K562 (cell line): ENCODE results near the gene WWTR1. TPM values are rescaled to one million over a fixed set of nuclear protein-coding genes. Genes with fewer than 3 reads are reported as not detected.

Source experiments
- ATAC-seq: fragments of 200-7000 bp; cut with Tn5 transposase; 3 replicates; pipeline ENCODE4 v1.9.1; 2020; ENCODE audit warnings: moderate library complexity
- BruUV-seq: library from RNA; stranded (reverse); fragments of 400-500 nt; replicated peaks from 2 replicates; lab custom pipeline; 2021; lab: Mats Ljungman, UMichigan
- CTCF ChIA-PET: fragments of 300-600 bp; formaldehyde crosslinking; extraction: SDS; loops from one replicate; lab custom pipeline; 2021; ENCODE audit warnings: low intra/inter-chr PET ratio; lab: Yijun Ruan, JAX
- POLR2A ChIA-PET: fragments of 300-600, 350-650 bp; sonication (Branson Sonifier 250); formaldehyde crosslinking; extraction: SDS; loops from one replicate; lab custom pipeline; 2021; ENCODE audit warnings: antibody characterized with exemption, inconsistent platforms; lab: Yijun Ruan, JAX
- DNase-seq, 4 experiments: peaks; one replicate each; pipeline versions ENCODE4 v3.0.0 to v3.0.0-alpha.2; 2011 to 2018; ENCODE audit warnings: low spot score in 3 of 4, mixed read lengths in 3 of 4; ENCODE audit errors: extremely low read depth in 1 of 4
- FAIRE-seq: peaks from 2 replicates; lab custom pipeline; 2011; peaks lifted over from hg19 to GRCh38; lab: Jason Lieb, UNC
- H2AFZ ChIP-seq: 2 replicates; pipeline ENCODE4 v1.6.0; 2011; ENCODE audit warnings: low read depth, low read length, control low read depth, inconsistent platforms
- H3K27ac ChIP-seq: fragments of 200-600 bp; 3 replicates; pipeline ENCODE4 v1.8.0; 2011; ENCODE audit warnings: low read depth, mild to moderate bottlenecking, control low read depth, inconsistent platforms, low read length, moderate library complexity, mixed read lengths; ENCODE audit errors: extremely low read depth
- H3K27me3 ChIP-seq, 2 experiments: fragments of 300-600 bp in 1 of 2; 2 replicates in 1 of 2; 3 replicates in 1 of 2; pipeline versions ENCODE4 v1.6.0 to v1.8.0; 2011; ENCODE audit warnings: inconsistent platforms in 2 of 2, low read length in 2 of 2, mild to moderate bottlenecking in 1 of 2, mixed read lengths in 1 of 2, moderate library complexity in 1 of 2; ENCODE audit not compliant: control insufficient read depth in 2 of 2, insufficient read depth in 2 of 2
- H3K36me3 ChIP-seq: fragments of 300-600 bp; 3 replicates; pipeline ENCODE4 v1.8.0; 2011; ENCODE audit warnings: mild to moderate bottlenecking, low read length, inconsistent platforms; ENCODE audit not compliant: control insufficient read depth, insufficient read depth
- H3K4me1 ChIP-seq, 2 experiments: fragments of 200-600 bp in 1 of 2; replicated peaks in 1 of 2; 2 replicates in 1 of 2; 3 replicates in 1 of 2; pipeline versions ENCODE4 v1.5.1 to v1.8.0; 2011; ENCODE audit warnings: inconsistent platforms in 2 of 2, low read length in 2 of 2, mild to moderate bottlenecking in 1 of 2, mixed read lengths in 1 of 2, moderate library complexity in 1 of 2; ENCODE audit not compliant: control insufficient read depth in 2 of 2, insufficient read depth in 2 of 2
- H3K4me2 ChIP-seq: 2 replicates; pipeline ENCODE4 v1.6.1; 2011; ENCODE audit warnings: low read length, control low read depth, inconsistent platforms, mixed read lengths; ENCODE audit not compliant: insufficient read depth
- H3K4me3 ChIP-seq: fragments of 200-600 bp; sonication (generic), shearing (Covaris generic); 2 replicates; pipeline ENCODE4 v1.5.1; 2016; ENCODE audit warnings: control low read depth, inconsistent platforms
- H3K79me2 ChIP-seq: fragments of 200-600 bp; 3 replicates; pipeline ENCODE4 v1.8.0; 2011; ENCODE audit warnings: low read length, inconsistent platforms; ENCODE audit not compliant: control insufficient read depth, insufficient read depth
- H3K9ac ChIP-seq, 2 experiments: 2 replicates each; pipeline versions ENCODE4 v1.6.0 to v1.6.1; 2011; ENCODE audit warnings: low read depth in 2 of 2, low read length in 2 of 2, control low read depth in 1 of 2, inconsistent platforms in 1 of 2, mild to moderate bottlenecking in 1 of 2, mixed read lengths in 1 of 2; ENCODE audit not compliant: insufficient read depth in 1 of 2
- H3K9me1 ChIP-seq: one replicate; pipeline ENCODE4 v1.6.0; 2011; ENCODE audit warnings: inconsistent platforms, mild to moderate bottlenecking, low read length, moderate library complexity; ENCODE audit not compliant: control insufficient read depth, insufficient read depth
- H3K9me3 ChIP-seq: replicated peaks from 2 replicates; pipeline ENCODE4 v1.5.1; 2011; ENCODE audit warnings: low read depth, low read length, inconsistent platforms; ENCODE audit not compliant: control insufficient read depth, insufficient read depth
- H4K20me1 ChIP-seq: replicated peaks from 2 replicates; pipeline ENCODE4 v1.6.1; 2011; ENCODE audit warnings: low read length, inconsistent platforms, mixed read lengths; ENCODE audit not compliant: control insufficient read depth, insufficient read depth
- ARNT ChIP-seq, 2 experiments: fragments of 450-650 bp; IDR thresholded peaks; 2 replicates each; pipeline ENCODE4 v1.6.1; 2016; ENCODE audit warnings: mild to moderate bottlenecking in 1 of 2
- BCL6 ChIP-seq: fragments of 250-450 bp; sonication (Bioruptor Pico); IDR thresholded peaks from 2 replicates; pipeline ENCODE4 v1.4.0; 2020
- CEBPG ChIP-seq, 3 experiments: fragments of 200-800 bp in 1 of 3; sonication (Bioruptor generic) in 1 of 3; sonication (generic) in 1 of 3; formaldehyde crosslinking in 1 of 3; IDR thresholded peaks in 2 of 3; conservative IDR thresholded peaks in 1 of 3; 2 replicates each; pipeline versions ENCODE4 v1.6.1 to v1.8.0; 2016 to 2022; ENCODE audit warnings: missing compliant biosample characterization in 2 of 3, missing genetic modification characterization in 2 of 3, mild to moderate bottlenecking in 1 of 3, missing genetic modification reagents in 1 of 3
- COPS2 ChIP-seq: fragments of 450-650 bp; conservative IDR thresholded peaks from 2 replicates; pipeline ENCODE4 v1.6.1; 2016; ENCODE audit warnings: mild to moderate bottlenecking, moderate library complexity
- ETV6 ChIP-seq, 3 experiments: fragments of 150-350 bp in 1 of 3; sonication (generic) in 1 of 3; formaldehyde crosslinking in 1 of 3; IDR thresholded peaks; 2 replicates each; pipeline versions ENCODE4 v1.6.1 to v1.8.0; 2014 to 2022; ENCODE audit warnings: borderline replicate concordance in 2 of 3, low read depth in 2 of 3, antibody characterized with exemption in 1 of 3, low read length in 1 of 3, mild to moderate bottlenecking in 1 of 3, missing genetic modification reagents in 1 of 3
- FOS ChIP-seq: IDR thresholded peaks from 3 replicates; pipeline ENCODE4 v1.6.1; 2011; ENCODE audit not compliant: insufficient read length; ENCODE audit errors: extremely low read depth
- FOXJ3 ChIP-seq: sonication (generic); formaldehyde crosslinking; IDR thresholded peaks from 2 replicates; pipeline ENCODE4 v1.4.0; 2020; ENCODE audit warnings: mild to moderate bottlenecking, missing genetic modification reagents
- NCOA2 ChIP-seq, 2 experiments: fragments of 450-650 bp; IDR thresholded peaks; 2 replicates each; pipeline ENCODE4 v1.6.1; 2018; ENCODE audit warnings: mild to moderate bottlenecking in 2 of 2, moderate library complexity in 1 of 2; ENCODE audit not compliant: partially characterized antibody in 2 of 2
- SOX6 ChIP-seq: fragments of 450-650 bp; IDR thresholded peaks from 2 replicates; pipeline ENCODE4 v1.6.1; 2014; ENCODE audit warnings: mild to moderate bottlenecking
- TAF9B ChIP-seq: fragments of 450-650 bp; IDR thresholded peaks from 2 replicates; pipeline ENCODE4 v1.6.1; 2018; ENCODE audit warnings: mild to moderate bottlenecking; ENCODE audit not compliant: partially characterized antibody
- TCFL5 ChIP-seq: fragments of 250-450 bp; sonication (Bioruptor Pico); conservative IDR thresholded peaks from 2 replicates; pipeline ENCODE4 v1.6.1; 2021; ENCODE audit warnings: mild to moderate bottlenecking, moderate library complexity, matching md5 sums
- TEAD4 ChIP-seq, 2 experiments: sonication (generic) in 1 of 2; formaldehyde crosslinking in 1 of 2; IDR thresholded peaks; 2 replicates each; pipeline versions ENCODE4 v1.6.1 to v1.8.0; 2012 to 2022; ENCODE audit warnings: borderline replicate concordance in 1 of 2, inconsistent platforms in 1 of 2, low read length in 1 of 2, mild to moderate bottlenecking in 1 of 2, missing genetic modification reagents in 1 of 2
- ZNF12 ChIP-seq: sonication (generic); formaldehyde crosslinking; IDR thresholded peaks from 2 replicates; pipeline ENCODE4 v1.4.0; 2020; ENCODE audit warnings: mild to moderate bottlenecking, missing genetic modification reagents
- WGBS: fragments of 100-300 bp; shearing (Covaris generic); methylation state at CpG from one replicate; pipeline ENCODE4 v1.1.6; 2016; ENCODE audit warnings: low coverage, mixed read lengths; ENCODE audit not compliant: insufficient coverage; ENCODE audit errors: missing lambda C conversion rate; 5-methylcytosine and 5-hydroxymethylcytosine counted together
- in situ Hi-C: fragments of 300-500 bp; cut with MboI; formaldehyde crosslinking; loops from 4 replicates; pipeline ENCODE4 v1.15.0; 2018; ENCODE audit warnings: inconsistent platforms, mixed read lengths
- intact Hi-C: fragments of 100-400 bp; cut with micrococcal nuclease; formaldehyde crosslinking; loops from 2 replicates; pipeline ENCODE4 v1.14.2; 2022
- polyA plus RNA-seq, 8 experiments: library from polyadenylated mRNA; depleted of rRNA in 4 of 8; stranded (reverse) in 5 of 8; unstranded in 3 of 8; fragments of >200 nt; fragmentation: Nextera tagmentation in 2 of 8; fragmentation: Illumina TruSeq in 1 of 8; extraction: Ambion mirVana in 2 of 8; extraction: Trizol in 1 of 8; gene quantifications; 2 replicates each; pipeline versions ENCODE4 v1.2.1 to v1.2.3, GENCODE V29; 2011 to 2014; ENCODE audit warnings: inconsistent platforms in 1 of 8, missing spikeins in 1 of 8
- total RNA-seq, 7 experiments: library from RNA; depleted of rRNA in 6 of 7; stranded (reverse); fragments of >200 nt in 6 of 7; fragmentation: Illumina TruSeq in 2 of 7; extraction: Trizol in 2 of 7; gene quantifications; 2 replicates each; pipeline versions ENCODE4 v1.2.1 to v1.2.3, GENCODE V29; 2011 to 2021; ENCODE audit warnings: low replicate concordance in 1 of 7

WWTR1 gene
- total and polyA plus RNA-seq, 9 of the 15 experiments (the other 6 are each of a cell fraction or from before 2014, with no cell fraction given): 0.04 to 1.5 (median 0.60) TPM

GRCh38 chr3:149529099-149529498 lies 128.7 kb downstream of the WWTR1 start:
- Histone ChIP-seq H3K9me3 (no peaks in the 10 kb centered on the region), H3K9ac (no peak overlapping the region), H3K36me3 (no peaks in the 10 kb centered on the region), H2AFZ (no peak overlapping the region), H4K20me1 (no peaks in the 10 kb centered on the region), H3K4me3 (no peak overlapping the region), H3K79me2 (no peaks in the 10 kb centered on the region), H3K9me1 (no peaks in the 10 kb centered on the region), H3K27me3 (peaks cover 3 to 9% of the 10 kb centered on the region in 2 experiments; a peak in 2 of 5 replicates), H3K4me1 (no peaks in the 10 kb centered on the region), H3K4me2 (no peak overlapping the region), H3K27ac (no peak overlapping the region)
- BruUV-seq: no TSS peak
- FAIRE-seq (no peak), DNase-seq (no peak), ATAC-seq (no peak)
- CTCF ChIA-PET: no interaction called here
- TF ChIP-seq COPS2: no peak
- TF ChIP-seq FOXJ3: no peak
- TF ChIP-seq BCL6: no peak
- TF ChIP-seq NCOA2 (IDR thresholded peaks at IDR 0.05; ENCODE audit: partially characterized antibody in 2 of 2): no peak
- no peak for TF ChIP-seq CEBPG (CRISPR knock-in tag; IDR thresholded peaks at IDR 0.05)
- no peak for TF ChIP-seq CEBPG (tag; conservative IDR thresholded peaks at IDR 0.05 in 1 of 2, IDR thresholded peaks at IDR 0.05 in 1 of 2)
- TF ChIP-seq ARNT (IDR thresholded peaks at IDR 0.05): no peak
- TF ChIP-seq ETV6 (IDR thresholded peaks at IDR 0.05; ENCODE audit: borderline replicate concordance in 1 of 2, low read depth in 2 of 2, low read length in 1 of 2): no peak
- no peak for TF ChIP-seq ETV6 (CRISPR knock-in tag; IDR thresholded peaks at IDR 0.05; ENCODE audit: borderline replicate concordance)
- TF ChIP-seq FOS: no peak
- no peak for TF ChIP-seq TCFL5 (CRISPR knock-in tag)
- TF ChIP-seq TEAD4 (IDR thresholded peaks at IDR 0.05; ENCODE audit: low read length): no peak
- TF ChIP-seq TEAD4 (CRISPR knock-in tag; IDR thresholded peaks at IDR 0.05; ENCODE audit: borderline replicate concordance): no peak
- no peak for TF ChIP-seq SOX6
- TF ChIP-seq ZNF12: no peak
- no peak for TF ChIP-seq TAF9B
- POLR2A ChIA-PET: interaction anchor here (0.7 kb wide), 1 partner anchor 8 kb away, joined by 3 read pairs; no protein-coding TSS in a partner anchor
- intact Hi-C loops (no loop called here), in situ Hi-C loops (no loop called here)
- 0% methylated on average over 2 of the region's 2 CpGs for WGBS
